GM19328 (cell line): ENCODE data around the gene HMCN1.

Experiments used
- ATAC-seq: cut with Tn5 transposase; IDR thresholded peaks from one replicate; pipeline ENCODE4 v1.9.1; 2021; ENCODE audit warnings: mild to moderate bottlenecking, moderate library complexity; ENCODE audit not compliant: unreplicated experiment

HMCN1 gene

GRCh38 chr1:185803241-185803640, 69.0 kb downstream of the HMCN1 start:
- no peak for ATAC-seq

DNA sequence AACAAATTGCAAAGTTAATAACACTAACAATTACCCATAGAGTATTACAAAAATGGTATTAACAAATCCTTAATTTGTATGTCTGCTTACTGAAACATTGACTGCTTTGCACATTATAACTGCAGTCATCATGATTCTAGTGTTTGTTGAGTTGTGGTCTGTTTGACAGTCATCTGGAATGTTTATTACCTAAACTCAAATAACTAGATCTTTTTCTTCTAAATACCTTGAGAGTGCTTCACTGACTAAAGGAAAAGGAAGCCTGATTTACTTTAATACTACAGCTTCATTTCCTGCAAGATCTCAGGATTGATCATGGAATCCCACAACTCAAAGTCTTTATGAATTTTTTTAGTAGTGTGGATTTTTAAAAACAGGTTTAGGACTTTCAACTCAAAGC, 70.0 kb downstream of the HMCN1 start:
- no peak for ATAC-seq

GRCh38 chr1:185804608-185805007, 70.4 kb downstream of the HMCN1 start:
- no peak for ATAC-seq

DNA sequence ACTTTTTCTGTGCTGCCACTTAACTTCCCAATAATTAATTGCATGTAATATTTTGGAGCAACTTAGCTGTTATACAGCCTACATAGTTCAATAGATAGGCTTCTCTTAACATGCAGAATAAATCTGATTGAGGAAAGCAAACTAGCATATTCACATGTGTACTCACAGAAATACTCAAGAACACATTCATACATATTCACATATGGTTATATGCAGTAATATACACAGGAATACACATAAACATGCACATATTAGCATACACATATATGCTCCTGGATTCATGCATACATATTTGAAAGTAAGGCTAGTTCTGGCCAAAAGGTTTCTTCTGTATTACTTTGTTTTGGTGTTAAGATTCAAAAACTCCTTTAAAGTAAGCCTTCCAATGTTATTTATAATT, 73.1 kb downstream of the HMCN1 start:
- no peak for ATAC-seq

DNA sequence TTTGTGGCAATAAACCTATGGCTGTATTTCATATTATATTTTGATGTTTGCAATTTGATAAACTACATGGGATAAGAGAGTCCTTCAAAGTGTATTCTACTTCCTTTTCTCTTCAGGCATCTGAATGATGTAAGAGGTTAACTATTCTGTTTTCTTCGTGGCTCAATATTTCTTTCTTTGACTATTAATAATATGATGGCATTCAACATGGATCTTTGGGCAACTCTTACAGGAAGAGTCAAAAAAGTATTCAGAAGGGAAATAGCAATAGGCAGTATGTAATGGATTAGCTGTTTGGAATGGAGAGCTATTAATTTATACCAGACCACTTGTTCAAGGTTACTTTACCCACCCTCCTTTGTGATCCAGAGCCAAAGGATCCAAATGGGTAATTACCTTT, 74.4 kb downstream of the HMCN1 start:
- ATAC-seq: no peak

DNA sequence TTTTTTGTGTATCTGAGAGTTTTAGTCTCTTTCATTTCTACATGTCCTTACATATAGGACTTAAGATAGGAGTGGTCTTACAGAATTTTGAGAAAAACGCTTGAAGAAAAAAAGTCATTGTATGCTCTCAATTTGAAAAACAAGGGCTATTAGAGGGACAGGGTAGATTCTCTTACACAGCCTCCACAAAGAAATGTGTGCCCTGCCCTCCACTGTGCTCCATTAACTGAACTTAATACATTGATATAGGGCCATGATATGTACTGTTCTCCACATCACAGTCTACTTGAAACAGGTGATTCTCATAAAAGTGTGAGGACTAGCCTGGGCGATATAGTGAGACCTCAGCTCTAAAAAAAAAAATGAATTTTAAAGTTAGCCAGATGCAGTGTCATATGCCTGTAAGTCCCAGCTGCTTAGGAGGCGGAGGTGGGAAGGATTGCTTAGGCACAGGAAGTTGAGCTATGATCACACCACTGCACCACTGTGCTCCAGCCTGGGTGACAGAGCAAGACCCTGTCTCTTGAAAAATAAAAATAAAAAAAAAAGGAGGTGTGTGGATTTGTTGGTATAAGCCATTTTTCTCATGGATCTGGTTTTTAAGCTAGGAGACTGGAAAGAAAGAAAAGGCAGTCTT, 77.0 kb downstream of the HMCN1 start:
- ATAC-seq: no peak

- ATAC-seq: no peak
These were observed 78.7 kb downstream of the HMCN1 start for GRCh38 chr1:185812934-185813333.

DNA sequence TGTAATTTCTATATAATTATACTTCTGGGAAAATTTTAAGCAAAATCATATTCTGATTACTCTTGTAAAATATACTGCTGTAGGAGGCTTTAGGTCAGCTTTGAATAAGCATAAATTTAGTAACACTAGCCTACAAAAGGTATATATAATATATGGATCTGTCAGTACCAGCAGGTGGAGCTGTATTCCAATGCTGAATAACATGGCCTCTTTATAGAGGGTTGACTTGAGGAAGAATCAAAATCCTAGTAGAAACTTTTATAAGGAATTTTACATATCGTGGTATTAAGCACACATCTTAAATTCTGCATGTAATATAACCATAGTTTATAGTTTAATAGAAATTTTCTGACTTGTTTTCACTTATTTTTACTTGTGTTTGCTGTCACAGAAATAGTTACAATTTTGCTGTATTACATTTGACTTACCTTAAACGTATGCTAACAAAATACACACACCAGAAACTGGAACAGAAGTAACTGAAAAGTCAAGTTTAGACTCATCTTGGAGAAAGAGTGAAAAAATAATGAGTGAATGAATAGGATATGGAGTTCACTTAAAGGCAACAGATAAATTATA, 79.3 kb downstream of the HMCN1 start:
- ATAC-seq: peak; percentile 68

- no peak for ATAC-seq
These were observed 82.3 kb downstream of the HMCN1 start for GRCh38 chr1:185816460-185816859.

- no peak for ATAC-seq
These were observed 85.6 kb downstream of the HMCN1 start for GRCh38 chr1:185819798-185820197.

- no peak for ATAC-seq
These were observed 87.6 kb downstream of the HMCN1 start for GRCh38 chr1:185821612-185822385.

DNA sequence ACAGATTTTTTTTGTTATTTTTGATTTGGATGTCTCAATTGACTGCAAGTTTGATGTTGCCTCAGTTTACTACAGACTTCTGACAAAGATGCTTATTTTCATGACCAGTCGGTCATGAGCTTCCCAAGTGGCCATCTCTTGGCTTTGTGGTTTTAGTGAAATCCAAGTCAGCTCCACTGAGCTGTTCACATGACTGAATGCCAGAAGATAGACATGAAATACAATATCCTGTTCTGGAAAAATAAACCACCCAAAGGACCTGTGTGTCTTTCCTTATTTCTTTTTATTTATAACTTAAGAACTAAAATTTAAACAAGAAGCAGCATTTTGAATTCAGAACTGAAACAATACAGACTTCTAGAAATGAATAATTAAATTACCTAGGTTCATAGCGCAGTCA, 89.3 kb downstream of the HMCN1 start:
- no peak for ATAC-seq

DNA sequence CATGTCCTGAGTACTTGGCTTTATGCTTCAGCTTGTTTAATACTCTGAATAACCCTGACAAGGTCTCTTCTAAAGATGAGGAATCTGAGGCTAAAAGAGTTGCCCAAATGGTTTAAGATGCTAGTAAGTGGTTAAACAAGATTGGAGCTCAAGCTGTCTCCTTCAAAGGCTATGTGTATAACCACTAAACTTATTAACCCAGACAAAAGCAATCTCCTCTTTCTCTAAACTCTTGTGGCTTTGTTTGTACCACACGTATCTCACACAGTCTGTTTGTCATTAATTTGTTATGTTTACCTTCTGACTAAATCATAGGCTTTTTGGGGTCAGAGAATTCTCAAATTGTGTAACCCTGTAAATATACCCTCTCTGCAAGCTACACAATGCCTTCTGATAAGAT, 89.9 kb downstream of the HMCN1 start:
- ATAC-seq: no peak

DNA sequence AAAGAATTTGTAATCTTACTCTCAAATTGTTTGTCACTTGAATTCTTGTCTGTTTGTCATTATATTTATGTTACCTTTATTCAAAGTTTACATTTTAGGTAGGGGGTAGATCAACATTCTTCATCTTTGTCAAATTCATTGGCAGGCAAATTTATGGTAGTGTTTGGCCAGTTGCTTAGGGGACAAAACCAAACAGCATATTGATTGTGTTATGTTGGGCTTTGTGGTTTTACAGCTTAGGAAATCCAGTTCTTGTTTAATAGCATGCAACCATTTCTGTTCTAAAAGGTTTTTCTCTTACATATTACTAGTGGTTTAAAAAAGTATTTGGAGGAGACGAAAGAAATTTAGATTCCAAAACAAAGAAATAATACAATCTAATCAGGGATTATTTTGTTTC, 91.4 kb downstream of the HMCN1 start:
- ATAC-seq: no peak

- no peak for ATAC-seq
These were observed 100.2 kb downstream of the HMCN1 start for GRCh38 chr1:185834371-185834905.

GRCh38 chr1:185835191-185835590, 101.0 kb downstream of the HMCN1 start:
- no peak for ATAC-seq

DNA sequence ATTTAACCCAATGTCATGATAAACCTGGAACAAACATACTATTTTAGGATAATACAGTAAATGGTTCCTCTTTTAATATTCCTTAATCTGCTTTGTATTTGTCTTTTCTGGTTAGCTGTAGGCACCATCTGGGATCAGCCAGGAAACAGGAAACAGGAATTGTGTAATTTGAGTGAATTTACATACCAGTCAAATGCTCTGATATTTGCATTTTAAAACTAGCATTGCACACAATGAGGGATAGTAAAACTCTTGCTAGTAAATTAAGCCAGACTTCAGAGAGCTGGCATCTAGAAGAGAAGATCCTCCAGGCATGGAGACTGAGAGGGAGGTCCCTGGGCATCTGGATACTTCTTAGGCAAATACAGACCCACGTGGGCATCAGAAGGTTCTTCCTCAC, 103.5 kb downstream of the HMCN1 start:
- no peak for ATAC-seq

DNA sequence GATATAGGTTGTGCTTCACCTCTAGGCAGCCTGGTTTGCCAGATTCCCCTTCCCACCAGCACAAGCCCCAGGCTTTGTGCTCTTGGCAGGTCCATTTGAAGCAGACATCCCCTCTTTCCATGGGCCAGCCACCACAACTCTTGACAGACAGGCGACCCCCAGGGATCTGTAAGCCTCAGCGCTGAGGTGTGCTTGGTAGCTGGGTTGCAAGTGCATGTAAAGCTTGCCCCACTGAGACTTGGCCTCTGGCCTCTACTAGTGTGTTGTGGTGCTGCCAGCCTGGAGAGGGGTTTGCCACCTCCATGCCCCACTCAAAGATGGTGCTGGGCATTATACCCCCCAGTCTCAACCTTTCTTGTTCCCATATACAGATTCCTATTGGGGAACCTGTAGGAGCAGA, 103.9 kb downstream of the HMCN1 start:
- no peak for ATAC-seq

- ATAC-seq: no peak
These were observed 106.7 kb downstream of the HMCN1 start for GRCh38 chr1:185840880-185841279.

- no peak for ATAC-seq
These were observed 109.2 kb downstream of the HMCN1 start for GRCh38 chr1:185843297-185843869.

- no peak for ATAC-seq
These were observed 109.8 kb downstream of the HMCN1 start for GRCh38 chr1:185843986-185844385.
